Measurements from ENCODE around the gene BET1L. TPM values are rescaled to one million over a fixed set of nuclear protein-coding genes. Genes with fewer than 3 reads are reported as not detected.

BET1L gene
- total and polyA plus RNA-seq, 4 experiments from 2014 or later, result 61.9 to 129 (median 93.2) TPM

GRCh38 chr11:208181-208916, 1.1 kb upstream of the BET1L start:
- Mint-ChIP-seq H3K36me3 (peaks cover 22 to 73% of the 10 kb centered on the region in 2 donors), H3K27ac (peak overlapping the region; percentile 99 to 100 (median 99)), H3K4me1 (peaks cover 18 to 63% (median 42%) of the 10 kb centered on the region in 4 donors), H3K27me3 (no peaks in the 10 kb centered on the region), H3K4me3 (peak overlapping the region; percentile 94 to 100 (median 98)), H3K9me3 (peaks cover 0 to 3% (median 0%) of the 10 kb centered on the region in 8 donors)
- no peaks in the 10 kb centered on the region for H3K27me3 ChIP-seq (ENCODE audit: insufficient read depth, low read length)
- H3K27ac ChIP-seq (ENCODE audit: low read depth, low read length), result peak overlapping the region; percentile 98
- H3K4me1 ChIP-seq (ENCODE audit: insufficient read depth, low read length), result peaks cover 45% of the 10 kb centered on the region
- no peaks in the 10 kb centered on the region for H3K9me3 ChIP-seq (ENCODE audit: control insufficient read depth in 1 of 2, low read length in 2 of 2)
- DNase-seq, result peak; percentile 83 to 87 (median 84)
- ChIA-PET POLR2A (ENCODE audit: partially characterized antibody) (interaction anchor here (0.8 to 5.2 kb wide), 20 partner anchors 10 to 611 kb away, joined by 3 to 144 read pairs (median 10); partner anchors contain the start of genes ANO9, DEAF1, IFITM1 and PGGHG), CTCF (ENCODE audit: partially characterized antibody) (interaction anchor here (2.5 kb wide), 1 partner anchor 29 kb away, joined by 9 read pairs; the partner anchor contains the start of genes PSMD13 and SIRT3)
- peaks cover 65% of the 10 kb centered on the region for H3K36me3 ChIP-seq (ENCODE audit: insufficient read depth, low read length)
- intact Hi-C loops (cut with micrococcal nuclease), result loop anchor here (1.0 kb wide), 1 partner anchor 147 kb away; no protein-coding TSS in a partner anchor
- H3K4me3 ChIP-seq (ENCODE audit: low read length in 2 of 2), result peak overlapping the region; percentile 95 to 100

- H3K27ac ChIP-seq (ENCODE audit: low read depth, low read length), result peak overlapping the region; percentile 98
Measured at GRCh38 chr11:207863-208180, 623 bp upstream of the BET1L start.

GRCh38 chr11:206526-207207, 532 bp downstream of the BET1L start:
- peak overlapping the region; percentile 94 to 100 (median 99) for H3K4me3 Mint-ChIP-seq
- no peaks in the 10 kb centered on the region for H3K9me3 ChIP-seq (ENCODE audit: control insufficient read depth in 1 of 2, low read length in 2 of 2)
- H3K27me3 Mint-ChIP-seq, result no peaks in the 10 kb centered on the region
- peaks cover 0 to 3% (median 0%) of the 10 kb centered on the region in 8 donors for H3K9me3 Mint-ChIP-seq
- intact Hi-C loops (cut with micrococcal nuclease), result loop anchor here (1.0 to 2.0 kb wide), 8 partner anchors 30 to 603 kb away; partner anchors contain the start of genes IFITM1, PSMD13, PTDSS2 and RPLP2
- ChIA-PET POLR2A (ENCODE audit: partially characterized antibody) (interaction anchor here (0.6 to 5.2 kb wide), 32 partner anchors 9 to 613 kb away, joined by 3 to 144 read pairs (median 8); partner anchors contain the start of genes B4GALNT4, IFITM1, NLRP6 and PGGHG), CTCF (ENCODE audit: partially characterized antibody) (interaction anchor here (0.8 to 3.4 kb wide), 7 partner anchors 31 to 242 kb away, joined by 3 to 14 read pairs (median 5); partner anchors contain the start of genes PSMD13 and SIRT3)
- H3K27ac ChIP-seq (ENCODE audit: low read depth, low read length), result peak overlapping the region; percentile 98
- no peaks in the 10 kb centered on the region for H3K27me3 ChIP-seq (ENCODE audit: insufficient read depth, low read length)
- peak overlapping the region; percentile 99 to 100 (median 99) for H3K27ac Mint-ChIP-seq
- peaks cover 50% of the 10 kb centered on the region for H3K36me3 ChIP-seq (ENCODE audit: insufficient read depth, low read length)
- peak overlapping the region; percentile 55 to 95 for H3K4me3 ChIP-seq (ENCODE audit: low read length in 2 of 2)
- peaks cover 29 to 80% (median 56%) of the 10 kb centered on the region in 4 donors for H3K4me1 Mint-ChIP-seq
- DNase-seq, result peak in 3 of 5 donors; percentile 15 to 21 (median 19)
- H3K4me1 ChIP-seq (ENCODE audit: insufficient read depth, low read length), result peaks cover 62% of the 10 kb centered on the region
- H3K36me3 Mint-ChIP-seq, result peaks cover 14 to 67% of the 10 kb centered on the region in 2 donors

More at GRCh38 chr11:207863-208180, 623 bp upstream of the BET1L start:
- DNase-seq, result no peak
- Histone ChIP-seq H3K9me3 (ENCODE audit: control insufficient read depth in 1 of 2, low read length in 2 of 2) (no peaks in the 10 kb centered on the region), H3K36me3 (ENCODE audit: insufficient read depth, low read length) (peaks cover 62% of the 10 kb centered on the region), H3K27me3 (ENCODE audit: insufficient read depth, low read length) (no peaks in the 10 kb centered on the region), H3K4me3 (ENCODE audit: low read length in 2 of 2) (peak overlapping the region; percentile 95 to 100), H3K4me1 (ENCODE audit: insufficient read depth, low read length) (peaks cover 50% of the 10 kb centered on the region)
- Mint-ChIP-seq H3K27ac (peak overlapping the region; percentile 99 to 100 (median 99)), H3K27me3 (no peaks in the 10 kb centered on the region), H3K4me3 (peak overlapping the region; percentile 94 to 100 (median 98)), H3K36me3 (peaks cover 17 to 73% of the 10 kb centered on the region in 2 donors), H3K9me3 (peaks cover 0 to 3% (median 0%) of the 10 kb centered on the region in 8 donors), H3K4me1 (peaks cover 20 to 68% (median 46%) of the 10 kb centered on the region in 4 donors)
- ChIA-PET POLR2A (ENCODE audit: partially characterized antibody) (interaction anchor here (0.7 to 5.2 kb wide), 34 partner anchors 8 to 611 kb away, joined by 3 to 144 read pairs (median 9); partner anchors contain the start of genes ANO9, B4GALNT4, DEAF1 and IFITM1), CTCF (ENCODE audit: partially characterized antibody) (interaction anchor here (1.2 to 3.4 kb wide), 5 partner anchors 30 to 241 kb away, joined by 3 to 14 read pairs (median 5); partner anchors contain the start of genes PSMD13 and SIRT3)
- intact Hi-C loops (cut with micrococcal nuclease), result loop anchor here (1.0 to 2.0 kb wide), 9 partner anchors 28 to 601 kb away; partner anchors contain the start of genes IFITM1, PSMD13, PTDSS2 and RPLP2

GRCh38 chr11:206002-206384, 1.2 kb downstream of the BET1L start:
- Mint-ChIP-seq H3K4me1 (peaks cover 32 to 78% (median 57%) of the 10 kb centered on the region in 4 donors), H3K4me3 (peak overlapping the region; percentile 94 to 100 (median 98))
- H3K4me1 ChIP-seq (ENCODE audit: insufficient read depth, low read length), result peaks cover 65% of the 10 kb centered on the region

GRCh38 chr11:205221-206001, 1.8 kb downstream of the BET1L start:
- peaks cover 32 to 78% (median 57%) of the 10 kb centered on the region in 4 donors for H3K4me1 Mint-ChIP-seq
- ChIA-PET POLR2A (ENCODE audit: partially characterized antibody) (interaction anchor here (1.2 to 5.2 kb wide), 6 partner anchors 31 to 244 kb away, joined by 3 to 144 read pairs (median 40); partner anchors contain the start of genes IFITM1, NLRP6, PSMD13 and PTDSS2), CTCF (ENCODE audit: partially characterized antibody) (interaction anchor here (1.5 to 3.4 kb wide), 2 partner anchors 45 to 82 kb away, joined by 3 to 14 read pairs; no protein-coding TSS in a partner anchor)
- peak overlapping the region in 5 of 7 donors; percentile 70 to 99 (median 99) for H3K27ac Mint-ChIP-seq
- H3K9me3 Mint-ChIP-seq, result peaks cover 0 to 3% (median 0%) of the 10 kb centered on the region in 8 donors
- peak overlapping the region; percentile 98 for H3K27ac ChIP-seq (ENCODE audit: low read depth, low read length)
- H3K4me3 ChIP-seq (ENCODE audit: low read length in 2 of 2), result peak overlapping the region in 1 of 2 donors; percentile 95
- peaks cover 38% of the 10 kb centered on the region for H3K36me3 ChIP-seq (ENCODE audit: insufficient read depth, low read length)
- no peaks in the 10 kb centered on the region for H3K27me3 Mint-ChIP-seq
- H3K9me3 ChIP-seq (ENCODE audit: control insufficient read depth in 1 of 2, low read length in 2 of 2), result no peaks in the 10 kb centered on the region
- peak overlapping the region in 7 of 8 donors; percentile 53 to 100 (median 96) for H3K4me3 Mint-ChIP-seq
- no peaks in the 10 kb centered on the region for H3K27me3 ChIP-seq (ENCODE audit: insufficient read depth, low read length)
- intact Hi-C loops (cut with micrococcal nuclease), result loop anchor here (2.0 kb wide), 2 partner anchors 109 to 201 kb away; partner anchors contain the start of gene IFITM1
- peaks cover 10 to 57% of the 10 kb centered on the region in 2 donors for H3K36me3 Mint-ChIP-seq
- DNase-seq, result no peak
- H3K4me1 ChIP-seq (ENCODE audit: insufficient read depth, low read length), result peaks cover 61% of the 10 kb centered on the region

More at GRCh38 chr11:206002-206384, 1.2 kb downstream of the BET1L start:
- H3K36me3 Mint-ChIP-seq, result peaks cover 8 to 60% of the 10 kb centered on the region in 2 donors
- H3K27me3 Mint-ChIP-seq, result no peaks in the 10 kb centered on the region
- ChIA-PET POLR2A (ENCODE audit: partially characterized antibody) (interaction anchor here (0.8 to 5.2 kb wide), 17 partner anchors 8 to 301 kb away, joined by 3 to 144 read pairs (median 22); partner anchors contain the start of genes IFITM1, NLRP6, PGGHG and PSMD13), CTCF (ENCODE audit: partially characterized antibody) (interaction anchor here (1.5 to 3.4 kb wide), 3 partner anchors 32 to 81 kb away, joined by 3 to 14 read pairs (median 9); partner anchors contain the start of genes PSMD13 and SIRT3)
- Histone ChIP-seq H3K27me3 (ENCODE audit: insufficient read depth, low read length) (no peaks in the 10 kb centered on the region), H3K9me3 (ENCODE audit: control insufficient read depth in 1 of 2, low read length in 2 of 2) (no peaks in the 10 kb centered on the region), H3K36me3 (ENCODE audit: insufficient read depth, low read length) (peaks cover 44% of the 10 kb centered on the region), H3K4me3 (ENCODE audit: low read length in 2 of 2) (peak overlapping the region; percentile 55 to 95), H3K27ac (ENCODE audit: low read depth, low read length) (peak overlapping the region; percentile 98)
- no peak for DNase-seq
- H3K9me3 Mint-ChIP-seq, result peaks cover 0 to 3% (median 0%) of the 10 kb centered on the region in 8 donors
- peak overlapping the region; percentile 98 to 99 (median 99) for H3K27ac Mint-ChIP-seq
- intact Hi-C loops (cut with micrococcal nuclease), result loop anchor here (2.0 kb wide), 2 partner anchors 109 to 201 kb away; partner anchors contain the start of gene IFITM1
